Measurements from ENCODE around the gene TMEM53.

Gene TMEM53

GRCh38 chr1:44624268-44624901, 49.9 kb downstream of the TMEM53 start:
- Mint-ChIP-seq H3K4me1 (ENCODE audit: low read depth) (no peaks in the 10 kb centered on the region), H3K36me3 (ENCODE audit: low read depth) (no peaks in the 10 kb centered on the region), H3K27ac (no peak overlapping the region), H3K27me3 (ENCODE audit: low read depth) (no peaks in the 10 kb centered on the region), H3K9me3 (no peaks in the 10 kb centered on the region), H3K4me3 (no peak overlapping the region)

- Mint-ChIP-seq H3K9me3 (no peaks in the 10 kb centered on the region), H3K4me3 (no peak overlapping the region), H3K4me1 (ENCODE audit: low read depth) (no peaks in the 10 kb centered on the region), H3K27me3 (ENCODE audit: low read depth) (peaks cover 5% of the 10 kb centered on the region), H3K27ac (no peak overlapping the region), H3K36me3 (ENCODE audit: low read depth) (no peaks in the 10 kb centered on the region)
These were observed 52.4 kb downstream of the TMEM53 start for GRCh38 chr1:44621841-44622286.

- Mint-ChIP-seq H3K4me3 (no peak overlapping the region), H3K27ac (no peak overlapping the region), H3K36me3 (ENCODE audit: low read depth) (no peaks in the 10 kb centered on the region), H3K4me1 (ENCODE audit: low read depth) (no peaks in the 10 kb centered on the region), H3K27me3 (ENCODE audit: low read depth) (peaks cover 9% of the 10 kb centered on the region), H3K9me3 (no peaks in the 10 kb centered on the region)
These were observed 54.2 kb downstream of the TMEM53 start for GRCh38 chr1:44620072-44620471.

- peaks cover 9% of the 10 kb centered on the region for H3K27me3 Mint-ChIP-seq (ENCODE audit: low read depth)
- H3K36me3 Mint-ChIP-seq (ENCODE audit: low read depth) = no peaks in the 10 kb centered on the region
- no peaks in the 10 kb centered on the region for H3K4me1 Mint-ChIP-seq (ENCODE audit: low read depth)
- H3K9me3 Mint-ChIP-seq = no peaks in the 10 kb centered on the region
- H3K27ac Mint-ChIP-seq = no peak overlapping the region
- no peak overlapping the region for H3K4me3 Mint-ChIP-seq
These were observed 54.9 kb downstream of the TMEM53 start for GRCh38 chr1:44619261-44619900.

- Mint-ChIP-seq H3K4me1 (ENCODE audit: low read depth) (no peaks in the 10 kb centered on the region), H3K27ac (no peak overlapping the region), H3K4me3 (no peak overlapping the region), H3K27me3 (ENCODE audit: low read depth) (peaks cover 9% of the 10 kb centered on the region), H3K9me3 (no peaks in the 10 kb centered on the region), H3K36me3 (ENCODE audit: low read depth) (no peaks in the 10 kb centered on the region)
These were observed 56.6 kb downstream of the TMEM53 start for GRCh38 chr1:44617703-44618029.

GRCh38 chr1:44616991-44617702, 57.1 kb downstream of the TMEM53 start:
- Mint-ChIP-seq H3K9me3 (no peaks in the 10 kb centered on the region), H3K27me3 (ENCODE audit: low read depth) (peaks cover 9% of the 10 kb centered on the region), H3K27ac (no peak overlapping the region), H3K4me3 (no peak overlapping the region), H3K4me1 (ENCODE audit: low read depth) (no peaks in the 10 kb centered on the region), H3K36me3 (ENCODE audit: low read depth) (no peaks in the 10 kb centered on the region)

GRCh38 chr1:44616284-44616990, 57.8 kb downstream of the TMEM53 start:
- Mint-ChIP-seq H3K36me3 (ENCODE audit: low read depth) (no peaks in the 10 kb centered on the region), H3K4me3 (no peak overlapping the region), H3K4me1 (ENCODE audit: low read depth) (no peaks in the 10 kb centered on the region), H3K27me3 (ENCODE audit: low read depth) (peaks cover 9% of the 10 kb centered on the region), H3K9me3 (no peaks in the 10 kb centered on the region), H3K27ac (no peak overlapping the region)

GRCh38 chr1:44613941-44614340, 60.3 kb downstream of the TMEM53 start:
- Mint-ChIP-seq H3K27me3 (ENCODE audit: low read depth) (peaks cover 9% of the 10 kb centered on the region), H3K4me1 (ENCODE audit: low read depth) (no peaks in the 10 kb centered on the region), H3K9me3 (no peaks in the 10 kb centered on the region), H3K36me3 (ENCODE audit: low read depth) (no peaks in the 10 kb centered on the region), H3K27ac (no peak overlapping the region), H3K4me3 (no peak overlapping the region)

- no peaks in the 10 kb centered on the region for H3K36me3 Mint-ChIP-seq (ENCODE audit: low read depth)
These were observed 62.4 kb downstream of the TMEM53 start for GRCh38 chr1:44611866-44612265.

GRCh38 chr1:44611419-44611818, 62.9 kb downstream of the TMEM53 start:
- Mint-ChIP-seq H3K36me3 (ENCODE audit: low read depth) (no peaks in the 10 kb centered on the region), H3K9me3 (no peaks in the 10 kb centered on the region), H3K27ac (no peak overlapping the region), H3K27me3 (ENCODE audit: low read depth) (peaks cover 4% of the 10 kb centered on the region), H3K4me3 (no peak overlapping the region), H3K4me1 (ENCODE audit: low read depth) (no peaks in the 10 kb centered on the region)

More at GRCh38 chr1:44611866-44612265, 62.4 kb downstream of the TMEM53 start:
- Mint-ChIP-seq H3K4me1 (ENCODE audit: low read depth) (no peaks in the 10 kb centered on the region), H3K4me3 (no peak overlapping the region), H3K9me3 (no peaks in the 10 kb centered on the region), H3K27me3 (ENCODE audit: low read depth) (peaks cover 4% of the 10 kb centered on the region), H3K27ac (no peak overlapping the region)

GRCh38 chr1:44610527-44611148, 63.6 kb downstream of the TMEM53 start:
- Mint-ChIP-seq H3K27ac (no peak overlapping the region), H3K36me3 (ENCODE audit: low read depth) (no peaks in the 10 kb centered on the region), H3K4me1 (ENCODE audit: low read depth) (no peaks in the 10 kb centered on the region), H3K9me3 (no peaks in the 10 kb centered on the region), H3K4me3 (no peak overlapping the region), H3K27me3 (ENCODE audit: low read depth) (peaks cover 4% of the 10 kb centered on the region)

GRCh38 chr1:44609768-44610526, 64.3 kb downstream of the TMEM53 start:
- H3K4me3 Mint-ChIP-seq = no peak overlapping the region
- no peaks in the 10 kb centered on the region for H3K36me3 Mint-ChIP-seq (ENCODE audit: low read depth)
- no peaks in the 10 kb centered on the region for H3K27me3 Mint-ChIP-seq (ENCODE audit: low read depth)
- no peaks in the 10 kb centered on the region for H3K4me1 Mint-ChIP-seq (ENCODE audit: low read depth)
- no peak overlapping the region for H3K27ac Mint-ChIP-seq
- no peaks in the 10 kb centered on the region for H3K9me3 Mint-ChIP-seq

GRCh38 chr1:44609412-44609767, 64.9 kb downstream of the TMEM53 start:
- H3K27ac Mint-ChIP-seq = no peak overlapping the region
- no peaks in the 10 kb centered on the region for H3K4me1 Mint-ChIP-seq (ENCODE audit: low read depth)
- no peaks in the 10 kb centered on the region for H3K9me3 Mint-ChIP-seq
- H3K36me3 Mint-ChIP-seq (ENCODE audit: low read depth) = no peaks in the 10 kb centered on the region
- H3K4me3 Mint-ChIP-seq = no peak overlapping the region
- H3K27me3 Mint-ChIP-seq (ENCODE audit: low read depth) = no peaks in the 10 kb centered on the region

GRCh38 chr1:44608141-44608540, 66.1 kb downstream of the TMEM53 start:
- H3K4me1 Mint-ChIP-seq (ENCODE audit: low read depth) = no peaks in the 10 kb centered on the region
- H3K27ac Mint-ChIP-seq = no peak overlapping the region
- H3K4me3 Mint-ChIP-seq = no peak overlapping the region
- no peaks in the 10 kb centered on the region for H3K9me3 Mint-ChIP-seq
- H3K27me3 Mint-ChIP-seq (ENCODE audit: low read depth) = no peaks in the 10 kb centered on the region
- no peaks in the 10 kb centered on the region for H3K36me3 Mint-ChIP-seq (ENCODE audit: low read depth)

Data from T-helper 1 cell treated with Interleukin-12 subunit alpha and Interleukin-12 subunit beta and Interleukin-4 antibody, amounts not matched to agents 30 μg/mL and 1 μg/mL, for 36 hours (primary cell).